ENCODE measurements around the gene SALL1. TPM values are rescaled to one million over a fixed set of nuclear protein-coding genes. Genes with fewer than 3 reads are reported as not detected.

SALL1 gene
- total and polyA plus RNA-seq, 2 donors (not counting 3 experiments of a cell fraction or from before 2014, with no cell fraction given) = not detected

DNA sequence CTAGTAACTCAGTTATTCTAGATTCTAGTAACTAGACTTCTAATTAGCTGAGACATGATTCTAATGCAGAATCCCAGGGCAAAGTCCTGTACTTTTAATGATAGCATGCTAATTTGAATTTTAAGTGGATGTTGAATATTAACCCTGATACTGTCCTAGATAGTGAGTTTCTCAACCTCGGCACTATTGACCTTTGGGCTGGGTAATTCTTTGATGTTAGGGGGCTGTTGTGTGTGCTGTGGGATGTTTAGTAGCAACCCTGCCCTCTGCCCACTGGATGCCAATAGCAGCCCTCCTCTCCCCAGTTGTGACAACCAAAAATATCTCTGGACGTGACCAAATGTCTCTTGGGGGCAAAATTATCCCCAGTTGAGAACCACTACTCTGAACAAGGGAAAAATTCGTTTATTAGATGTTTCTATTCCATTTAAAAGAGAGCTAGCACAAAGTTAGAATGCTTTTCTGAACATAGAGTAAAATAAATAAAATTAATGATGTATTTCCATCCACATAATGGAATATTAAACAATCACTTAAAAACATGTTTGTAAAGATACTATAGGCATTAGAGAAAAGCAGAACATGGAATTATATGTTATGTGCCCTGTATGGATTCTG, 30.2 kb downstream of the SALL1 start:
- no peaks in the 10 kb centered on the region for H3K4me1 ChIP-seq (ENCODE audit: control insufficient read depth, extremely low read depth, insufficient read depth, low read length)
- intact Hi-C loops (cut with micrococcal nuclease) = no loop called here
- no peak overlapping the region for H3K4me3 ChIP-seq (replicated peaks in 1 of 3; ENCODE audit: insufficient read depth in 1 of 3, low read depth in 1 of 3, low read length in 3 of 3)
- H4K20me1 ChIP-seq (replicated peaks; ENCODE audit: control insufficient read depth, extremely low read depth, insufficient read depth, low read length) = no peaks in the 10 kb centered on the region
- no TSS peak for BruUV-seq (replicated peaks)
- ChIA-PET CTCF (no interaction called here), POLR2A (no interaction called here)
- H3K9ac ChIP-seq (replicated peaks; ENCODE audit: extremely low read depth, insufficient read depth, low read length) = no peak overlapping the region
- no peaks in the 10 kb centered on the region for H3K27me3 ChIP-seq (ENCODE audit: control insufficient read depth in 2 of 2, insufficient read depth in 2 of 2, low read length in 2 of 2)
- no peak for DNase-seq (ENCODE audit: low read depth, low spot score)
- no peak for FAIRE-seq
- no peak overlapping the region for H3K4me2 ChIP-seq (ENCODE audit: insufficient read depth, low read length)
- dilution Hi-C loops (cut with MboI; ENCODE audit: extremely low pct_ligation_motif_present, low sequenced_read_pairs) = no loop called here
- TF ChIP-seq POLR2AphosphoS5 (IDR thresholded peaks at IDR 0.05; ENCODE audit: insufficient read depth, low read depth, low read length) (no peak), EZH2 (IDR thresholded peaks at IDR 0.05; ENCODE audit: borderline replicate concordance, low read depth, low read length, severe bottlenecking) (no peak), POLR2A (IDR thresholded peaks at IDR 0.05; ENCODE audit: low read depth, low read length) (no peak), FOS (IDR thresholded peaks at IDR 0.05; ENCODE audit: borderline replicate concordance, insufficient read depth, low read length) (no peak), JUN (IDR thresholded peaks at IDR 0.05; ENCODE audit: borderline replicate concordance, insufficient read depth, insufficient read length, low read depth) (no peak), MYC (IDR thresholded peaks at IDR 0.05; ENCODE audit: low read depth, low read length) (no peak), GATA2 (IDR thresholded peaks at IDR 0.05; ENCODE audit: insufficient read depth, insufficient read length, low read depth, low read length) (no peak)
- TF ChIP-seq, protein P1, sequence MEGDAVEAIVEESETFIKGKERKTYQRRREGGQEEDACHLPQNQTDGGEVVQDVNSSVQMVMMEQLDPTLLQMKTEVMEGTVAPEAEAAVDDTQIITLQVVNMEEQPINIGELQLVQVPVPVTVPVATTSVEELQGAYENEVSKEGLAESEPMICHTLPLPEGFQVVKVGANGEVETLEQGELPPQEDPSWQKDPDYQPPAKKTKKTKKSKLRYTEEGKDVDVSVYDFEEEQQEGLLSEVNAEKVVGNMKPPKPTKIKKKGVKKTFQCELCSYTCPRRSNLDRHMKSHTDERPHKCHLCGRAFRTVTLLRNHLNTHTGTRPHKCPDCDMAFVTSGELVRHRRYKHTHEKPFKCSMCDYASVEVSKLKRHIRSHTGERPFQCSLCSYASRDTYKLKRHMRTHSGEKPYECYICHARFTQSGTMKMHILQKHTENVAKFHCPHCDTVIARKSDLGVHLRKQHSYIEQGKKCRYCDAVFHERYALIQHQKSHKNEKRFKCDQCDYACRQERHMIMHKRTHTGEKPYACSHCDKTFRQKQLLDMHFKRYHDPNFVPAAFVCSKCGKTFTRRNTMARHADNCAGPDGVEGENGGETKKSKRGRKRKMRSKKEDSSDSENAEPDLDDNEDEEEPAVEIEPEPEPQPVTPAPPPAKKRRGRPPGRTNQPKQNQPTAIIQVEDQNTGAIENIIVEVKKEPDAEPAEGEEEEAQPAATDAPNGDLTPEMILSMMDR (IDR thresholded peaks at IDR 0.05; ENCODE audit: extremely low read depth in 1 of 2, insufficient read depth in 1 of 2, low read depth in 1 of 2, low read length in 2 of 2) = no peak
- TF ChIP-seq, protein P2, sequence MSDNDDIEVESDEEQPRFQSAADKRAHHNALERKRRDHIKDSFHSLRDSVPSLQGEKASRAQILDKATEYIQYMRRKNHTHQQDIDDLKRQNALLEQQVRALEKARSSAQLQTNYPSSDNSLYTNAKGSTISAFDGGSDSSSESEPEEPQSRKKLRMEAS (IDR thresholded peaks at IDR 0.05; ENCODE audit: insufficient read depth, insufficient read length) = no peak
- no peak overlapping the region for H3K27ac ChIP-seq (ENCODE audit: insufficient read depth, low read depth, low read length)
- H3K79me2 ChIP-seq (ENCODE audit: control insufficient read depth, insufficient read depth, low read length) = no peaks in the 10 kb centered on the region
- H3K36me3 ChIP-seq (ENCODE audit: control insufficient read depth in 2 of 2, extremely low read depth in 1 of 2, insufficient read depth in 2 of 2, low read length in 2 of 2) = no peaks in the 10 kb centered on the region
- no peak overlapping the region for H2AFZ ChIP-seq (ENCODE audit: low read depth, low read length)
- H3K9me1 ChIP-seq (replicated peaks; ENCODE audit: control insufficient read depth, extremely low read depth, insufficient read depth, low read length) = no peaks in the 10 kb centered on the region
- no peaks in the 10 kb centered on the region for H3K9me3 ChIP-seq (replicated peaks; ENCODE audit: control insufficient read depth, insufficient read depth, low read length)
